Measurements from ENCODE around the gene AOPEP.

Gene AOPEP

GRCh38 chr9:94796687-94797086 is 70.2 kb downstream of the AOPEP start:
- H3K36me3 ChIP-seq (replicated peaks; ENCODE audit: low read depth, low read length): peaks cover 12% of the 10 kb centered on the region

GRCh38 chr9:94798201-94798600 is 71.7 kb downstream of the AOPEP start:
- peaks cover 12% of the 10 kb centered on the region for H3K36me3 ChIP-seq (replicated peaks; ENCODE audit: low read depth, low read length)
- peaks cover 12% of the 10 kb centered on the region for H3K4me1 ChIP-seq (ENCODE audit: low read length)

More at GRCh38 chr9:94796687-94797086, 70.2 kb downstream of the AOPEP start:
- Histone ChIP-seq H3K9me3 (ENCODE audit: insufficient read depth, low read length) (no peaks in the 10 kb centered on the region), H3K27ac (ENCODE audit: low read length) (no peak overlapping the region), H4K20me1 (ENCODE audit: insufficient read depth, low read length) (no peaks in the 10 kb centered on the region), H2AFZ (ENCODE audit: low read depth, low read length) (no peak overlapping the region), H3K4me2 (ENCODE audit: low read length) (no peak overlapping the region), H3K27me3 (ENCODE audit: low read depth, low read length) (no peaks in the 10 kb centered on the region), H3K79me2 (ENCODE audit: low read length) (no peaks in the 10 kb centered on the region), H3K4me3 (ENCODE audit: low read length) (no peak overlapping the region), H3K9ac (ENCODE audit: low read length) (no peak overlapping the region), H3K4me1 (ENCODE audit: low read length) (no peaks in the 10 kb centered on the region; the same call in 1 of the 2 replicates)
- TF ChIP-seq CTCF (IDR thresholded peaks at IDR 0.05; ENCODE audit: low read depth, low read length) (no peak), EZH2phosphoT487 (IDR thresholded peaks at IDR 0.05; ENCODE audit: low read depth) (no peak)

GRCh38 chr9:94798708-94799107 is 72.2 kb downstream of the AOPEP start:
- Histone ChIP-seq H3K9me3 (ENCODE audit: insufficient read depth, low read length) (no peaks in the 10 kb centered on the region; the same call in 1 of the 2 replicates), H3K27me3 (ENCODE audit: low read depth, low read length) (no peaks in the 10 kb centered on the region), H3K9ac (ENCODE audit: low read length) (no peak overlapping the region), H2AFZ (ENCODE audit: low read depth, low read length) (no peak overlapping the region), H3K79me2 (ENCODE audit: low read length) (no peaks in the 10 kb centered on the region), H4K20me1 (ENCODE audit: insufficient read depth, low read length) (no peaks in the 10 kb centered on the region), H3K4me3 (ENCODE audit: low read length) (no peak overlapping the region), H3K36me3 (replicated peaks; ENCODE audit: low read depth, low read length) (peaks cover 12% of the 10 kb centered on the region), H3K27ac (ENCODE audit: low read length) (no peak overlapping the region), H3K4me2 (ENCODE audit: low read length) (no peak overlapping the region), H3K4me1 (ENCODE audit: low read length) (peaks cover 14% of the 10 kb centered on the region)
- no peak for TF ChIP-seq EZH2phosphoT487 (IDR thresholded peaks at IDR 0.05; ENCODE audit: low read depth)
- TF ChIP-seq CTCF (IDR thresholded peaks at IDR 0.05; ENCODE audit: low read depth, low read length): no peak

More at GRCh38 chr9:94798201-94798600, 71.7 kb downstream of the AOPEP start:
- H3K4me3 ChIP-seq (ENCODE audit: low read length): no peak overlapping the region
- H3K9ac ChIP-seq (ENCODE audit: low read length): no peak overlapping the region
- TF ChIP-seq CTCF (IDR thresholded peaks at IDR 0.05; ENCODE audit: low read depth, low read length) (no peak), EZH2phosphoT487 (IDR thresholded peaks at IDR 0.05; ENCODE audit: low read depth) (no peak)
- no peaks in the 10 kb centered on the region for H3K79me2 ChIP-seq (ENCODE audit: low read length)
- no peak overlapping the region for H3K4me2 ChIP-seq (ENCODE audit: low read length)
- no peaks in the 10 kb centered on the region for H3K27me3 ChIP-seq (ENCODE audit: low read depth, low read length)
- H3K9me3 ChIP-seq (ENCODE audit: insufficient read depth, low read length): no peaks in the 10 kb centered on the region; the same call in 1 of the 2 replicates
- H3K27ac ChIP-seq (ENCODE audit: low read length): no peak overlapping the region
- H4K20me1 ChIP-seq (ENCODE audit: insufficient read depth, low read length): no peaks in the 10 kb centered on the region
- H2AFZ ChIP-seq (ENCODE audit: low read depth, low read length): no peak overlapping the region

- no peak overlapping the region for H3K27ac ChIP-seq (ENCODE audit: low read length)
- no peak for TF ChIP-seq EZH2phosphoT487 (IDR thresholded peaks at IDR 0.05; ENCODE audit: low read depth)
- TF ChIP-seq CTCF (IDR thresholded peaks at IDR 0.05; ENCODE audit: low read depth, low read length): no peak
- no peaks in the 10 kb centered on the region for H3K79me2 ChIP-seq (ENCODE audit: low read length)
- no peak overlapping the region for H3K4me2 ChIP-seq (ENCODE audit: low read length)
- H3K4me3 ChIP-seq (ENCODE audit: low read length): no peak overlapping the region
- H3K27me3 ChIP-seq (ENCODE audit: low read depth, low read length): no peaks in the 10 kb centered on the region
- no peaks in the 10 kb centered on the region for H4K20me1 ChIP-seq (ENCODE audit: insufficient read depth, low read length)
- peaks cover 14% of the 10 kb centered on the region for H3K4me1 ChIP-seq (ENCODE audit: low read length)
- peaks cover 14% of the 10 kb centered on the region for H3K36me3 ChIP-seq (replicated peaks; ENCODE audit: low read depth, low read length)
- no peak overlapping the region for H2AFZ ChIP-seq (ENCODE audit: low read depth, low read length)
- no peak overlapping the region for H3K9ac ChIP-seq (ENCODE audit: low read length)
- H3K9me3 ChIP-seq (ENCODE audit: insufficient read depth, low read length): no peaks in the 10 kb centered on the region; the same call in 1 of the 2 replicates
Measured at GRCh38 chr9:94799578-94800264, 73.2 kb downstream of the AOPEP start.

Data from OCI-LY3 (cell line).